NT2/D1 (cell line): ENCODE measurements around the gene EPOP.
A peak's percentile ranks its signal among the peaks of the same experiment; 100 is the strongest.

Experiments used
- DNase-seq: peaks from one replicate; pipeline ENCODE4 v3.0.0-alpha.2; 2011; ENCODE audit warnings: low read depth, low spot score
- H3K27me3 ChIP-seq: 2 replicates; pipeline ENCODE4 v1.6.0; 2011; ENCODE audit warnings: mild to moderate bottlenecking; ENCODE audit not compliant: insufficient read length, insufficient read depth
- H3K36me3 ChIP-seq: 2 replicates; pipeline ENCODE4 v1.6.1; 2011; ENCODE audit warnings: mild to moderate bottlenecking, low read length, mixed read lengths; ENCODE audit not compliant: insufficient read depth, insufficient read length
- H3K4me1 ChIP-seq: 2 replicates; pipeline ENCODE4 v1.5.1; 2011; ENCODE audit not compliant: insufficient read depth, insufficient read length
- H3K4me3 ChIP-seq: 2 replicates; pipeline ENCODE4 v1.5.1; 2011; ENCODE audit warnings: low read depth; ENCODE audit not compliant: insufficient read length
- H3K9ac ChIP-seq: 2 replicates; pipeline ENCODE4 v1.6.0; 2011; ENCODE audit warnings: low read depth; ENCODE audit not compliant: insufficient read length
- H3K9me3 ChIP-seq: 2 replicates; pipeline ENCODE4 v1.5.1; 2011; ENCODE audit warnings: mild to moderate bottlenecking, low read length; ENCODE audit not compliant: insufficient read depth
- SUZ12 ChIP-seq: IDR thresholded peaks from 2 replicates; pipeline ENCODE4 v1.6.1; 2011; ENCODE audit not compliant: insufficient read length, insufficient read depth; ENCODE audit errors: extremely low read depth
- YY1 ChIP-seq: IDR thresholded peaks from 2 replicates; pipeline ENCODE4 v1.6.1; 2011; ENCODE audit not compliant: insufficient read length, insufficient read depth
- ZNF274 ChIP-seq: IDR thresholded peaks from 2 replicates; pipeline ENCODE4 v1.6.1; 2011; ENCODE audit warnings: mild to moderate bottlenecking, low read depth, low read length

The EPOP gene

GRCh38 chr17:38715216-38715943 lies 40.6 kb upstream of the EPOP start:
- Histone ChIP-seq H3K4me1 (peaks cover 30% of the 10 kb centered on the region), H3K4me3 (no peak overlapping the region), H3K9me3 (no peaks in the 10 kb centered on the region), H3K27me3 (no peaks in the 10 kb centered on the region), H3K36me3 (peaks cover 17% of the 10 kb centered on the region), H3K9ac (no peak overlapping the region)
- TF ChIP-seq YY1 = no peak
- TF ChIP-seq SUZ12 = no peak
- TF ChIP-seq ZNF274 = no peak
- no peak for DNase-seq

GRCh38 chr17:38713456-38714075 lies 38.8 kb upstream of the EPOP start:
- no peak overlapping the region for H3K9ac ChIP-seq
- H3K9me3 ChIP-seq = no peaks in the 10 kb centered on the region
- H3K4me3 ChIP-seq = no peak overlapping the region
- H3K27me3 ChIP-seq = no peaks in the 10 kb centered on the region
- TF ChIP-seq ZNF274 (no peak), YY1 (no peak), SUZ12 (no peak)
- DNase-seq = no peak
- peaks cover 17% of the 10 kb centered on the region for H3K36me3 ChIP-seq
- H3K4me1 ChIP-seq = peaks cover 36% of the 10 kb centered on the region

GRCh38 chr17:38712593-38712992 lies 37.8 kb upstream of the EPOP start:
- Histone ChIP-seq H3K9me3 (no peaks in the 10 kb centered on the region), H3K36me3 (peaks cover 22% of the 10 kb centered on the region), H3K9ac (peak overlapping the region; percentile 29), H3K4me1 (peaks cover 38% of the 10 kb centered on the region), H3K4me3 (no peak overlapping the region), H3K27me3 (peaks cover 5% of the 10 kb centered on the region)
- DNase-seq = no peak
- TF ChIP-seq SUZ12 (no peak), YY1 (no peak), ZNF274 (no peak)

GRCh38 chr17:38711792-38712571 lies 37.2 kb upstream of the EPOP start:
- Histone ChIP-seq H3K4me3 (no peak overlapping the region), H3K9me3 (no peaks in the 10 kb centered on the region), H3K4me1 (peaks cover 39% of the 10 kb centered on the region), H3K9ac (peak overlapping the region; percentile 29), H3K27me3 (peaks cover 12% of the 10 kb centered on the region), H3K36me3 (peaks cover 23% of the 10 kb centered on the region)
- DNase-seq = no peak
- TF ChIP-seq ZNF274 (no peak), SUZ12 (no peak), YY1 (no peak)

- Histone ChIP-seq H3K4me1 (peaks cover 47% of the 10 kb centered on the region), H3K9me3 (no peaks in the 10 kb centered on the region), H3K4me3 (no peak overlapping the region), H3K36me3 (peaks cover 19% of the 10 kb centered on the region), H3K9ac (no peak overlapping the region), H3K27me3 (peaks cover 22% of the 10 kb centered on the region)
- no peak for DNase-seq
- TF ChIP-seq SUZ12 (no peak), YY1 (no peak), ZNF274 (no peak)
Measured at GRCh38 chr17:38710985-38711384, 36.2 kb upstream of the EPOP start.

- no peaks in the 10 kb centered on the region for H3K9me3 ChIP-seq
- DNase-seq = no peak
- peaks cover 19% of the 10 kb centered on the region for H3K36me3 ChIP-seq
- H3K27me3 ChIP-seq = peaks cover 25% of the 10 kb centered on the region
- H3K4me3 ChIP-seq = no peak overlapping the region
- peaks cover 45% of the 10 kb centered on the region for H3K4me1 ChIP-seq
- no peak overlapping the region for H3K9ac ChIP-seq
- TF ChIP-seq ZNF274 (no peak), SUZ12 (no peak), YY1 (no peak)
Measured at GRCh38 chr17:38710604-38710962, 35.8 kb upstream of the EPOP start.

- H3K4me3 ChIP-seq = no peak overlapping the region
- H3K9me3 ChIP-seq = no peaks in the 10 kb centered on the region
- DNase-seq = no peak
- H3K9ac ChIP-seq = peak overlapping the region; percentile 9
- H3K4me1 ChIP-seq = peaks cover 40% of the 10 kb centered on the region
- peaks cover 19% of the 10 kb centered on the region for H3K36me3 ChIP-seq
- TF ChIP-seq ZNF274 = no peak
- no peak for TF ChIP-seq SUZ12
- no peak for TF ChIP-seq YY1
- H3K27me3 ChIP-seq = peaks cover 25% of the 10 kb centered on the region
Measured at GRCh38 chr17:38709864-38710603, 35.3 kb upstream of the EPOP start.
